ENCODE results near the gene TYROBP.
"Not testable (repeated sequence)": the region's sequence is repeated elsewhere in the genome, so short reads cannot be mapped to it uniquely, and the experiment has no call there.

The TYROBP gene

GRCh38 chr19:35911790-35912189, 3.7 kb upstream of the TYROBP start:
- H3K4me2 ChIP-seq (ENCODE audit: low read depth, low read length) = no peak overlapping the region
- H3K4me3 ChIP-seq (ENCODE audit: low read length) = no peak overlapping the region
- H2AFZ ChIP-seq (ENCODE audit: low read length) = no peak overlapping the region
- TF ChIP-seq EZH2phosphoT487 (IDR thresholded peaks at IDR 0.05; ENCODE audit: low read length) (no peak), CTCF (IDR thresholded peaks at IDR 0.05; ENCODE audit: low read length) (no peak), EZH2 (optimal IDR thresholded peaks at IDR 0.05; ENCODE audit: low read depth, low read length) (no peak)
- H3F3A ChIP-seq (ENCODE audit: insufficient read depth, low read length) = no peaks in the 10 kb centered on the region
- H3K79me2 ChIP-seq (ENCODE audit: low read length) = no peaks in the 10 kb centered on the region
- no peaks in the 10 kb centered on the region for H4K20me1 ChIP-seq (ENCODE audit: insufficient read depth, low read length)
- no peak overlapping the region for H3K27ac ChIP-seq (ENCODE audit: low read length)
- peaks cover 61% of the 10 kb centered on the region for H3K27me3 ChIP-seq (replicated peaks; ENCODE audit: insufficient read depth, low read length)
- no peaks in the 10 kb centered on the region for H3K36me3 ChIP-seq (replicated peaks; ENCODE audit: insufficient read depth, low read length)
- no peaks in the 10 kb centered on the region for H3K9me2 ChIP-seq (replicated peaks; ENCODE audit: insufficient read depth, low read length)
- H3K4me1 ChIP-seq (ENCODE audit: low read length) = no peaks in the 10 kb centered on the region; the same call in 1 of the 2 replicates
- H3K9ac ChIP-seq (ENCODE audit: low read length) = no peak overlapping the region
- DNase-seq = no peak
- H3K9me3 ChIP-seq (replicated peaks; ENCODE audit: insufficient read depth, low read length) = no peaks in the 10 kb centered on the region

- Histone ChIP-seq H3K4me1 (ENCODE audit: low read length) (no peaks in the 10 kb centered on the region; the same call in 1 of the 2 replicates), H4K20me1 (ENCODE audit: insufficient read depth, low read length) (no peaks in the 10 kb centered on the region), H3K9me2 (replicated peaks; ENCODE audit: insufficient read depth, low read length) (no peaks in the 10 kb centered on the region), H3F3A (ENCODE audit: insufficient read depth, low read length) (no peaks in the 10 kb centered on the region), H3K36me3 (replicated peaks; ENCODE audit: insufficient read depth, low read length) (no peaks in the 10 kb centered on the region), H3K79me2 (ENCODE audit: low read length) (no peaks in the 10 kb centered on the region), H3K9ac (ENCODE audit: low read length) (no peak overlapping the region), H3K27me3 (replicated peaks; ENCODE audit: insufficient read depth, low read length) (peaks cover 60% of the 10 kb centered on the region), H3K4me3 (ENCODE audit: low read length) (no peak overlapping the region), H3K27ac (ENCODE audit: low read length) (no peak overlapping the region), H3K9me3 (replicated peaks; ENCODE audit: insufficient read depth, low read length) (no peaks in the 10 kb centered on the region), H3K4me2 (ENCODE audit: low read depth, low read length) (no peak overlapping the region), H2AFZ (ENCODE audit: low read length) (no peak overlapping the region)
- DNase-seq = no peak
- TF ChIP-seq CTCF (IDR thresholded peaks at IDR 0.05; ENCODE audit: low read length) (no peak), EZH2 (optimal IDR thresholded peaks at IDR 0.05; ENCODE audit: low read depth, low read length) (no peak), EZH2phosphoT487 (IDR thresholded peaks at IDR 0.05; ENCODE audit: low read length) (no peak)
Measured at GRCh38 chr19:35911173-35911572, 3.1 kb upstream of the TYROBP start.

GRCh38 chr19:35910355-35910754, 2.3 kb upstream of the TYROBP start:
- H3K4me1 ChIP-seq (ENCODE audit: low read length); H3K79me2 ChIP-seq (ENCODE audit: low read length); H3K27ac ChIP-seq (ENCODE audit: low read length); H2AFZ ChIP-seq (ENCODE audit: low read length); H3K9me2 ChIP-seq (replicated peaks; ENCODE audit: insufficient read depth, low read length); H3K4me2 ChIP-seq (ENCODE audit: low read depth, low read length); H3K4me3 ChIP-seq (ENCODE audit: low read length); H3K9ac ChIP-seq (ENCODE audit: low read length); H4K20me1 ChIP-seq (ENCODE audit: insufficient read depth, low read length); H3K36me3 ChIP-seq (replicated peaks; ENCODE audit: insufficient read depth, low read length); DNase-seq; H3F3A ChIP-seq (ENCODE audit: insufficient read depth, low read length); H3K9me3 ChIP-seq (replicated peaks; ENCODE audit: insufficient read depth, low read length): not testable (repeated sequence)
- peaks cover 58% of the 10 kb centered on the region for H3K27me3 ChIP-seq (replicated peaks; ENCODE audit: insufficient read depth, low read length)

- TF ChIP-seq CTCF (IDR thresholded peaks at IDR 0.05; ENCODE audit: low read length) = no peak
- no peak for TF ChIP-seq EZH2 (optimal IDR thresholded peaks at IDR 0.05; ENCODE audit: low read depth, low read length)
- TF ChIP-seq EZH2phosphoT487 (IDR thresholded peaks at IDR 0.05; ENCODE audit: low read length) = no peak
- H3K27me3 ChIP-seq (replicated peaks; ENCODE audit: insufficient read depth, low read length) = peaks cover 61% of the 10 kb centered on the region
- H3K36me3 ChIP-seq (replicated peaks; ENCODE audit: insufficient read depth, low read length) = no peaks in the 10 kb centered on the region
- DNase-seq = no peak
- H3K9me3 ChIP-seq (replicated peaks; ENCODE audit: insufficient read depth, low read length) = no peaks in the 10 kb centered on the region
- no peak overlapping the region for H3K9ac ChIP-seq (ENCODE audit: low read length)
- H2AFZ ChIP-seq (ENCODE audit: low read length) = no peak overlapping the region
- H3K4me3 ChIP-seq (ENCODE audit: low read length) = no peak overlapping the region
- no peaks in the 10 kb centered on the region for H3K9me2 ChIP-seq (replicated peaks; ENCODE audit: insufficient read depth, low read length)
- H3K79me2 ChIP-seq (ENCODE audit: low read length) = no peaks in the 10 kb centered on the region
- H3K27ac ChIP-seq (ENCODE audit: low read length) = no peak overlapping the region
- no peaks in the 10 kb centered on the region for H3F3A ChIP-seq (ENCODE audit: insufficient read depth, low read length)
- H3K4me2 ChIP-seq (ENCODE audit: low read depth, low read length) = no peak overlapping the region
- H3K4me1 ChIP-seq (ENCODE audit: low read length) = no peaks in the 10 kb centered on the region; the same call in 1 of the 2 replicates
- no peaks in the 10 kb centered on the region for H4K20me1 ChIP-seq (ENCODE audit: insufficient read depth, low read length)
Measured at GRCh38 chr19:35909684-35910035, 1.6 kb upstream of the TYROBP start.

All from MM.1S (cell line).